GM19351 (cell line): ENCODE measurements around the gene MX2.

Experiments used
- ATAC-seq: cut with Tn5 transposase; IDR thresholded peaks from one replicate; pipeline ENCODE4 v1.9.1; 2021; ENCODE audit warnings: mild to moderate bottlenecking, moderate library complexity; ENCODE audit not compliant: unreplicated experiment

Gene MX2

GRCh38 chr21:41378849-41379248 lies 17.0 kb downstream of the MX2 start:
- no peak for ATAC-seq

DNA sequence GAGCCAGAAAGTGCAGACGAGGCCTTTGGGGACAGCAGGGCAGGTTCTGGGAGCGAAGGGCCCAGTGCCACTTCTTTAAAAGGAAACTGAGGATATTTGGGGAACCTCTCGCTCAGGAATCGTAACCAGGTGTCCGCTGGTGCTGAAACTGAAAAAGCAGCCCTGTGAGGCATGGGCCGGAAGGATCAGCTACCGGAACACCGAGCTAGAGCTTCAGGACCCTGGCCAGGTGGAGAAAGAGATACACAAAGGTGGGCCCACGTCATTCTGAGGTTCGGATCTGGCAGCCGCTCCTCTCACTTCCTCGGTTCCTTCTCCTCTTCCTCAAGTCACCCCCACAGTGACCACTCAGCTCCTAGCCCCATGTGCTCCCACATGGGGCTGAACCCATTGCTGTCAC lies 18.1 kb downstream of the MX2 start:
- ATAC-seq, result no peak

- ATAC-seq, result no peak
Observed at GRCh38 chr21:41381731-41382130, 19.9 kb downstream of the MX2 start.

- ATAC-seq, result no peak
Observed at GRCh38 chr21:41387042-41387819, 25.4 kb downstream of the MX2 start.

- ATAC-seq, result no peak
Observed at GRCh38 chr21:41387824-41388223, 26.0 kb downstream of the MX2 start.

- no peak for ATAC-seq
Observed at GRCh38 chr21:41388259-41388658, 26.4 kb downstream of the MX2 start.

DNA sequence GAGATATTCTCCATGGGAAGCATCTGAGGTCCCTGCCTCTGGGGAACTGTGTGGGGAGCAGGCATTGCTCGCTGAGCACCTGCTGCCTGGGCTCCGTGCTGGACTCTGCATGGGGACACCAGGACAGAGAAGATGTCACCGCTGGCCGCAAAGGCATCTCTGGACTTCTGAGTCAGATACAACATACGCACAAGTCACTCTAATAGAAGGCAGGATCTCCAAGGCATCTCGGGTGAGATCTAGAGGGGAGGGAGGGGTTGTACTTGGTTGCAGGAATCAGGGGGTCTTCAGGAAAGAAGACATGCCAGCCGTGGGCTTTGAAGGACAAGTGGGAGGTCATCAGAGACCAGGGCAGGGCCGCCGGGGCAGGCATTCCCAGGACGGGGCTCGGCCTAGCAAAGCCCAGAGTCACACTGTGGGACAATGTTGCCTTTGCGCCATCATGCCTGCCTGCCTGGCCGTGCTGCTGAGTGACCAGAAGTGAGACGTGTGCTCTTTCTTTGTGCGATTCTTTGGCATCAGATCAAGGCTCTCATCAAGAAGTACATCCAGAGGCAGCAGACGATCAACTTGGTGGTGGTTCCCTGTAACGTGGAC lies 28.3 kb downstream of the MX2 start:
- no peak for ATAC-seq

GRCh38 chr21:41393876-41394465 lies 32.1 kb downstream of the MX2 start:
- no peak for ATAC-seq

DNA sequence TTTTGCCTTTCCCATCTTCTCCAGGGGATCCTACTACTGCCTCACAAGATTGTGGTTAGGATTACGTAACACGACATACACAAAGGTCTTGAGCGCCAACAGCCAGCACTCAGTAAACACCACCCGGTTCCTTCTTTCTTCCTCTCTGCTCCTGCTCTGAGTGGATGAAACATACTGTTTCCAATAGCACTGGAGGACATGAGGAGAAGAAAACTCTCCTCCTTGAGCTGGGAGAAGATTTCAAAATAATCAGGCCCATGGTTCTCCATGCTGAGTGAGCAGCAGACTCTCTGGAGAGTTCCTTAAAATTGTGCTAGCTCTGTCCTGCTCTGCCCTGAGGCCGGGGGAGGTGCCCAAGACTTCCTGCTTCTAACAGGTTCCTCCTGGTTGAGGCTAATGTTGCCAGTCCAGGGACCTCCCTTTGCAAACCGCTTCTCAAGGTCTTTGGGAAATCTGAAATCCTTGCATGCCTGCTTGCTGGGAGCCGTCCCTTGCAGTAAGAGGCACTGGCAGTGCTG lies 34.8 kb downstream of the MX2 start:
- ATAC-seq, result no peak

DNA sequence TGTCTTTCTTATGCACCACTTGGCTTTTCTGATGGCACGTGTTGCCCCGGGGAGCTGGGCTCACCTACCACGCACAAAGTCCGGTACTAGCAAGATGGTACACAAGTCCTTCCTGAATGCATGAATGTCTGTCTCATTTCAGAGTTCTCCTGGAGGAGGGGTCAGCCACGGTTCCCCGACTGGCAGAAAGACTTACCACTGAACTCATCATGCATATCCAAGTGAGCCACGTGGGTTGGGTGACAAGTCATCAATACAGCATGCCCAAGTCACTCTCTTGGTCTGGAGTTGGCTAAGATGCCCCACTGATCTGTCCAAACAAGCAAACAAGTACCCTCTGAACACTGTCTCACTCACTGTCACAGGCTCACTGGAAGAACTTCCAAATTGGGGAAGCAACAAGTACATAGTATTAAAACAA lies 35.7 kb downstream of the MX2 start:
- no peak for ATAC-seq

DNA sequence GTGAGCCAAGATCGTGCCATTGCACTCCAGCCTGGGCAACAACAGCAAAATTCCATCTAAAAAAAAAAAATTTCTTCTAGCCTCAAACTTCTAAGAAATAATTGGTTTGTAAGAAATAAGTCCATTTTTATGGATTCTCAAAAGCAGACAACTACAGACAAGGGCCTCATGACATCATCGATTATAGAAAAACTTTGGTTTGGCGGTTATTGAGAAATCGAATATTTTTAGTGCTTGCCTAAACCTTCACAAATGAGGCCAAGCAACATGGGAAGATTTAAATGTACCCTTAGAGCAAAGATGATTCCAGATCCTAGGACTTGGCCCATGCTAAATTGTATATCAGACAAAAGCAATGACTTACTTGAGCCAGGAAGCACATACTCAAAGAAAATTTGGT lies 36.4 kb downstream of the MX2 start:
- ATAC-seq, result no peak

DNA sequence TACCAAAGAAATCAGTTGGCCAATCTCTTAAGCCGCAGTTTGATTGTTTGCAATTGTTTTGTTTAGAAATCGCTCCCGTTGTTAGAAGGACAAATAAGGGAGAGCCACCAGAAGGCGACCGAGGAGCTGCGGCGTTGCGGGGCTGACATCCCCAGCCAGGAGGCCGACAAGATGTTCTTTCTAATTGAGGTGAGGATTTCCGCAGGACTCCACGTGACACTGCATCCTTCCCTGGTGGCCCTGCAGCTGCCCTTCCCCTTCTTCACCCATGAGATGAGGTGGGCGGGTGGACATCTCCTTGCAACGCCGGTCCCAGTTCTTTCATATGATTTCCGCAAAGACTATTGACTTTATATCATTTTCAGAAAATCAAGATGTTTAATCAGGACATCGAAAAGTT lies 37.0 kb downstream of the MX2 start:
- no peak for ATAC-seq

- ATAC-seq, result no peak
Observed at GRCh38 chr21:41399246-41399800, 37.5 kb downstream of the MX2 start.

DNA sequence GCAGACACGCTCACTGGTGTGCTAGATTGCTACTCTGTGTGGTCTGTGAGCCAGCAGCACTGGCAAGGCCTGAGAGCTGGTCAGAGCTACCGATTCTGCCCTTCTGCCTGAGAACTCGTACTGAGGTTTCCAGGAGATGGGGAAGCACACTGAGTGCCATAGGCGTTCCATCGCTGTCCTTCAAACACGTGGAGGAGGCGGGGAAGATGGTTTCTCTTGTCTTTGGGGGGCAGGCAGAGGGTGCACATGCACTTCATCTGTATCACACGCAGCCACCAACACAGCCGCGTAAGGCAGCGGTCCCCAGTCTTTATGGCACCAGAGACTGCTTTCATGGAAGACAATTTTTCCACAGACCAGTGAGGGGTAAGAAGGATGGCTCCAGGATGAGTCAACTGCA lies 40.4 kb downstream of the MX2 start:
- no peak for ATAC-seq

GRCh38 chr21:41402796-41403195 lies 41.0 kb downstream of the MX2 start:
- ATAC-seq, result no peak

DNA sequence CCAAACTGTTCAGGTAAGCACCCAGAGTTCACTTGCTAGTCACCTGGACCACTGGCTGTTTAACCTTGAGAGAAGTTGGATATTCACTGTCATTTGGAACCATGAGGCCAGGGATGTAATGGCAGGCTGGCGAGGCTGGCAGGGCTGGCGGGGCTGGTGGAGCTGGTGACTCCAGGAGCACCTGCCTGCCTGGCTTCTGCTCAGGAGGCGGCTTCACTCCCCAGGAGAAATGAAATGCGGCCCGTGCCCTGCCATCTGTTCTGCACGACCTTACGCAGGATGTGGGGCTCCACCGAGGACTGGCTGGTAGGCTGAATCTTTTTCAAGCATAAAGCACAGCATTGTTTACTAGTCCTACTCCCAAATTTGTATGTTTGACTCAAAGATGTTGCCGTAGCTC lies 41.5 kb downstream of the MX2 start:
- no peak for ATAC-seq

DNA sequence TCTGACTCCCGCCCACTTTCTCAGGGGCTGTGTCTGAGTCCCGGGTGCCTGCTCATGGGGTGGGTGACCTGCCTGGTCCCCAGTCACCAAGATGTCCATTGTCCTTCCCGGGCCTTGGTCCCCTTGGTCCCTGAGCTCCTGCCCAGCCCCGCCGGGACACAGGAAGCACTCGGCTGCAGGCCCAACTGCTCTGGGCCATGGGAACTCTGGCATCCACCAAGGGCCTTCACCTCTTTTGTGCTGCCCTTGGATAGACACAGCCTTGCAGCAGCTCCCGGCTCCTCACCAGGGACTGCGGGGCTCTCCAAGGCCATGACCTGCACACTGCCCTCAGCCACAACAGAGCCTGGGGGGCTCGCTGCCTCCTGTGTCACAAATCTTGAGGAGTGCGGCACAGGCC lies 42.1 kb downstream of the MX2 start:
- no peak for ATAC-seq

DNA sequence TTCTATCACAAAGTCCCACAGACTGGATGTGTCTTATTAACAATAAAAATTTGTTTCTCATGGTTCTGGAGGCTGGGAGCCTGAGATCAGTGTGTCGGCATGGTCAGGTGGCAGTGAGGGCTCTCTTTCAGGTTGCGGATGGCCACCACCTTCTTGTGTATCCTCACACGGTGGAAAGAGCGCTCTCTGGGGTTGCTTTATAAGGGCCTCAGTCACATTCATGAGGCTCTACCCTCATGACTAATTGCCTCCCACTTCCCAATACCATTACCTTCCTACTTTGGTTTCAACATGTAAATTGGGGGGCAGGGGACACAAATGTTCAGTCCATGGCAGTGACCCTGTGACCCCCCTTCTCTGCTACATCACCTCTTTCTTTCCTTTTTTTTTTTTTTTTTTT lies 43.5 kb downstream of the MX2 start:
- ATAC-seq, result no peak

- no peak for ATAC-seq
Observed at GRCh38 chr21:41406340-41406739, 44.5 kb downstream of the MX2 start.

DNA sequence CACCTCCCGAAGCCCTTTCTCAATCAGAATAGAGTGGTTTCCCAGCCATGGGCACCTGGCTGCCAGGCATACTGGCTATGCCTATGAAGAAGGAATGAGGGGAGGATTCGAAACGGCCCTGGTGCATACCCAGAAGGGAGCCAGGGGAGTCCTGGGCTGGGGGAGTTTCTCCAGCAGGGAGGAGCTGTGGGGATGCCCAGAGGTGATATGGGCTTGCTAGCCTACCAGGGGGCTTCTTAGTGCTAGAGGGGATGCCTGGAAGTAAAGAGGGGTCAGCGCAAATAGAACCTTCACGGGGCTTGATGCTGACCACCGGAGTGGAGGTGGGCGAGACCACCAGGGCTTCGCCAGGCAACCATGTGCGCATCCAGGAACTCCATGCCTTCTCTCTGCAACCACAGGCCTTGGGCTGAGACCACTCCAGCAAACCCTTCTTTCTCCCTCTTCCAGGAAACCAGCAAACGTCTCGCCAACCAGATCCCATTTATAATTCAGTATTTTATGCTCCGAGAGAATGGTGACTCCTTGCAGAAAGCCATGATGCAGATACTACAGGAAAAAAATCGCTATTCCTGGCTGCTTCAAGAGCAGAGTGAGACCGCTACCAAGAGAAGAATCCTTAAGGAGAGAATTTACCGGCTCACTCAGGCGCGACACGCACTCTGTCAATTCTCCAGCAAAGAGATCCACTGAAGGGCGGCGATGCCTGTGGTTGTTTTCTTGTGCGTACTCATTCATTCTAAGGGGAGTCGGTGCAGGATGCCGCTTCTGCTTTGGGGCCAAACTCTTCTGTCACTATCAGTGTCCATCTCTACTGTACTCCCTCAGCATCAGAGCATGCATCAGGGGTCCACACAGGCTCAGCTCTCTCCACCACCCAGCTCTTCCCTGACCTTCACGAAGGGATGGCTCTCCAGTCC lies 46.0 kb downstream of the MX2 start:
- no peak for ATAC-seq

DNA sequence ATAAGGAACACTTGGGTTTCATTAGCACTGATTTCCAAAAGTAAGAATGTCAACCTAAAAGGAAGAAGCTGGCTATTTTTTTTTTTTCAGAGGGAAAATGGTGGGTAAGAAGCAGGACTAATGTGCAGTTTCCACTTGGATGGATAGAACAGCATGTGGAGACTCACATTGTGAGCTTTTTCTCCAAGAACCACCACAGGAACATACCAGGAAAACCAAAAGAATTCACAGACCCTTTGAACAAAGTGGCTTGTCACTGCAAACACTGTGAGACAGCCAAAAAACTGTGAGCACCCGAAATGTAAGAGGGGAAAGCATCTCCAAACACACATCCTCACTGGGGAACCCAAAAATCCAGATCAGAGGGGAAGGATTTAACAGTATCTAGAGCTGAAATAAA lies 48.5 kb downstream of the MX2 start:
- no peak for ATAC-seq
